Measurements from ENCODE around the gene AHCYL2.

DNA sequence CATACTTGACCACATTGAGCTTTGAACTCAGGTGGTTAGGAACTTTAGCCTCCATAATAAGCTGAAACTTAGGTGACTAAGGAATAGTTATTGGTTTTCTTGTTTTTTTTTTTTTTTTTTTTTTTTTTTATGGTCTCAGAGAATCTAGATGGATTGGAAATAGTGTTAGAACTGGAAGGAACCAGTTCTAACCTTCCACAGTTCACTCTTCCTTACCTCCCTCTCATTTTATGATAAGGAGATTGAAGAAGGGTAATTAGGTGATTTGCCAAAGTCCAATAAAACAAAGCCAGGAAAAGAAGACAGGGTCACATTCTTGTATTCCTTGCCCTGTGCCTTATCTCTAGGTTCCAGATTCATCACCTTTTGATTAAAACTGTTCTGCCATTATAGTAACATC, 137.7 kb downstream of the AHCYL2 start:
- TF ChIP-seq, protein P1, sequence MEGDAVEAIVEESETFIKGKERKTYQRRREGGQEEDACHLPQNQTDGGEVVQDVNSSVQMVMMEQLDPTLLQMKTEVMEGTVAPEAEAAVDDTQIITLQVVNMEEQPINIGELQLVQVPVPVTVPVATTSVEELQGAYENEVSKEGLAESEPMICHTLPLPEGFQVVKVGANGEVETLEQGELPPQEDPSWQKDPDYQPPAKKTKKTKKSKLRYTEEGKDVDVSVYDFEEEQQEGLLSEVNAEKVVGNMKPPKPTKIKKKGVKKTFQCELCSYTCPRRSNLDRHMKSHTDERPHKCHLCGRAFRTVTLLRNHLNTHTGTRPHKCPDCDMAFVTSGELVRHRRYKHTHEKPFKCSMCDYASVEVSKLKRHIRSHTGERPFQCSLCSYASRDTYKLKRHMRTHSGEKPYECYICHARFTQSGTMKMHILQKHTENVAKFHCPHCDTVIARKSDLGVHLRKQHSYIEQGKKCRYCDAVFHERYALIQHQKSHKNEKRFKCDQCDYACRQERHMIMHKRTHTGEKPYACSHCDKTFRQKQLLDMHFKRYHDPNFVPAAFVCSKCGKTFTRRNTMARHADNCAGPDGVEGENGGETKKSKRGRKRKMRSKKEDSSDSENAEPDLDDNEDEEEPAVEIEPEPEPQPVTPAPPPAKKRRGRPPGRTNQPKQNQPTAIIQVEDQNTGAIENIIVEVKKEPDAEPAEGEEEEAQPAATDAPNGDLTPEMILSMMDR (IDR thresholded peaks at IDR 0.05): no peak
- TF ChIP-seq POLR2A (IDR thresholded peaks at IDR 0.05): no peak
- no peak for TF ChIP-seq EP300 (IDR thresholded peaks at IDR 0.05)

All from ovary (tissue), 3 donors.